ENCODE measurements around the gene GALT. TPM values are rescaled to one million over a fixed set of nuclear protein-coding genes. Genes with fewer than 3 reads are reported as not detected.

Gene GALT
- total RNA-seq, 2 donors from 2014 or later = 44.3 to 49.3 TPM

- Mint-ChIP-seq H3K4me1 (peaks cover 30% of the 10 kb centered on the region), H3K27ac (peak overlapping the region; percentile 85), H3K36me3 (ENCODE audit: low read depth) (peaks cover 10% of the 10 kb centered on the region), H3K9me3 (peaks cover 4% of the 10 kb centered on the region), H3K4me3 (peak overlapping the region; percentile 86), H3K27me3 (ENCODE audit: insufficient read depth) (peaks cover 6% of the 10 kb centered on the region)
- Histone ChIP-seq H3K36me3 (ENCODE audit: control insufficient read depth, insufficient read depth, low read length) (peaks cover 6% of the 10 kb centered on the region), H3K9me3 (ENCODE audit: control insufficient read depth, low read length) (peaks cover 5% of the 10 kb centered on the region), H3K27me3 (ENCODE audit: control insufficient read depth, insufficient read depth, low read length, poor library complexity, severe bottlenecking) (no peaks in the 10 kb centered on the region), H3K9ac (ENCODE audit: extremely low read depth, low read length, poor library complexity, severe bottlenecking) (no peak overlapping the region), H3K27ac (ENCODE audit: low read depth, low read length) (no peak overlapping the region), H3K4me3 (ENCODE audit: low read length) (peak overlapping the region; percentile 84), H3K4me1 (ENCODE audit: control insufficient read depth, insufficient read depth, low read length) (peaks cover 11% of the 10 kb centered on the region)
- peak; percentile 96 for TF ChIP-seq CTCF (conservative IDR thresholded peaks at IDR 0.05)
- DNase-seq = peak; percentile 97
- WGBS, 2 experiments (ENCODE audit: insufficient coverage in 1 of 2, insufficient read length in 1 of 2) = 10 to 12% methylated on average over 8 to 18 of the region's 18 CpGs
Observed at GRCh38 chr9:34664281-34665066, 18.0 kb downstream of the GALT start.

GRCh38 chr9:34665067-34665380 is 18.5 kb downstream of the GALT start:
- H3K27ac ChIP-seq (ENCODE audit: low read depth, low read length) = no peak overlapping the region
- peaks cover 11% of the 10 kb centered on the region for H3K4me1 ChIP-seq (ENCODE audit: control insufficient read depth, insufficient read depth, low read length)
- no peak for DNase-seq
- H3K9ac ChIP-seq (ENCODE audit: extremely low read depth, low read length, poor library complexity, severe bottlenecking) = no peak overlapping the region
- peaks cover 11% of the 10 kb centered on the region for H3K36me3 ChIP-seq (ENCODE audit: control insufficient read depth, insufficient read depth, low read length)
- peaks cover 7% of the 10 kb centered on the region for H3K27me3 Mint-ChIP-seq (ENCODE audit: insufficient read depth)
- H3K4me1 Mint-ChIP-seq = peaks cover 30% of the 10 kb centered on the region
- H3K9me3 ChIP-seq (ENCODE audit: control insufficient read depth, low read length) = peaks cover 11% of the 10 kb centered on the region
- H3K4me3 Mint-ChIP-seq = peak overlapping the region; percentile 86
- no peak for TF ChIP-seq CTCF (conservative IDR thresholded peaks at IDR 0.05)
- no peaks in the 10 kb centered on the region for H3K27me3 ChIP-seq (ENCODE audit: control insufficient read depth, insufficient read depth, low read length, poor library complexity, severe bottlenecking)
- WGBS, 2 experiments (ENCODE audit: insufficient coverage in 1 of 2, insufficient read length in 1 of 2) = 1 to 4% methylated on average over 5 to 26 of the region's 26 CpGs
- H3K36me3 Mint-ChIP-seq (ENCODE audit: low read depth) = peaks cover 15% of the 10 kb centered on the region
- H3K9me3 Mint-ChIP-seq = peaks cover 10% of the 10 kb centered on the region
- H3K4me3 ChIP-seq (ENCODE audit: low read length) = peak overlapping the region; percentile 84
- no peak overlapping the region for H3K27ac Mint-ChIP-seq

- H3K9me3 ChIP-seq (ENCODE audit: control insufficient read depth, low read length) = peaks cover 13% of the 10 kb centered on the region
- H3K27ac ChIP-seq (ENCODE audit: low read depth, low read length) = peak overlapping the region; percentile 91
- H3K27me3 ChIP-seq (ENCODE audit: control insufficient read depth, insufficient read depth, low read length, poor library complexity, severe bottlenecking) = no peaks in the 10 kb centered on the region
- H3K36me3 ChIP-seq (ENCODE audit: control insufficient read depth, insufficient read depth, low read length) = peaks cover 13% of the 10 kb centered on the region
- Mint-ChIP-seq H3K4me3 (peak overlapping the region; percentile 86), H3K27ac (peak overlapping the region; percentile 99), H3K9me3 (peaks cover 16% of the 10 kb centered on the region), H3K36me3 (ENCODE audit: low read depth) (peaks cover 20% of the 10 kb centered on the region), H3K4me1 (peaks cover 30% of the 10 kb centered on the region), H3K27me3 (ENCODE audit: insufficient read depth) (peaks cover 8% of the 10 kb centered on the region)
- peak; percentile 98 for DNase-seq
- no peak for TF ChIP-seq CTCF (conservative IDR thresholded peaks at IDR 0.05)
- peaks cover 11% of the 10 kb centered on the region for H3K4me1 ChIP-seq (ENCODE audit: control insufficient read depth, insufficient read depth, low read length)
- peak overlapping the region; percentile 94 for H3K4me3 ChIP-seq (ENCODE audit: low read length)
- 1 to 2% methylated on average over 11 to 55 of the region's 55 CpGs for WGBS, 2 experiments (ENCODE audit: insufficient coverage in 1 of 2, insufficient read length in 1 of 2)
- H3K9ac ChIP-seq (ENCODE audit: extremely low read depth, low read length, poor library complexity, severe bottlenecking) = peak overlapping the region; percentile 88
Observed at GRCh38 chr9:34665381-34666250, 19.1 kb downstream of the GALT start.

All from endodermal cell (in vitro differentiated cells).